Stimulated activated CD4-positive, alpha-beta T cell treated with anti-CD3 and anti-CD28 coated beads, Interleukin-15, amount 100 ng/mL, for 48 hours (primary cell): ENCODE results near the gene MSI2.
"Not testable (repeated sequence)": the region's sequence is repeated elsewhere in the genome, so short reads cannot be mapped to it uniquely, and the experiment has no call there.

ENCODE experiments used
- DNase-seq, 2 donors: peaks; one replicate each; pipeline ENCODE4 v3.0.0-alpha.2; 2020; ENCODE audit warnings: low read depth in 2 of 2

Gene MSI2

DNA sequence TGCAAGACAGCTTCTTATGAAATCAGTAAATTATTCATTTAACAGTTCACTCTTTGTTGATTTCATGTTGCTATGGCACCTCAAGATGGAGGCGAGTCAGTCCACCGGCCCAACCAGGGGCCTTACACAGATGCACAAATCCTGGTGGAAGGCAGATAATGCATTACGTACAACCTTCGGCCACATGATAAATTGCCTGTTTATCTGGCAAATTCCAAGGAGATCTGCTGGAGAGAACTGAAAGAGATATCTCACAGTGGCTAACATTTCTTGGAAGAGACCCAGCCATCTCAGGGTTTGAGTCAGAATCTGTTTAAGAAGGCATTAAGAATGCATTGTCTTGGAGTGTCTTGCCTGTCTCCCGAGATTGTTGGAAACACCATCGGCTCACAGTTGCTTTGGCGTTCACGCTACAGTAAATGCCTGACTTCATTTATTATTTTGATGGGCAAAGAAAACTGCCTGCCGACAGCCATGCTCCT lies 225.6 kb downstream of the MSI2 start:
- DNase-seq: no peak

DNA sequence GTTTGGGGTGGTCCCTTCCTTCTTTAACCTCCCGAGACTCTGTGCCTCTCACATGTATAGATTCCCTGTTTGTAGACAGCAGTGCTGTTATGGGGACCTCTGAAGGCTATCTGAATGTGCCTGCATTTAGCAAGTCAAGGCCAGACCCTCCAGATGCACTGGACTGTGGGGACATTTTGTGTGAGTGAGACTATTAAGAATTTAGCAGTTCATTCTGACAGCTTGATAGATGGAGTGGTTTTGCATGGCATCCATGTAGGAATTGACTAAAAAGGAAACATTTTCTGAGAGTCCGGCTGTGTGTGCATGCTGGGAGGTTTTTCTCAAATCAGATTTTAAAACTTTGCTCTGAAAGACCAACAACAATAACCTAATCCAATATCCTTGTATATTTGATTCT lies 226.3 kb downstream of the MSI2 start:
- DNase-seq: no peak

DNA sequence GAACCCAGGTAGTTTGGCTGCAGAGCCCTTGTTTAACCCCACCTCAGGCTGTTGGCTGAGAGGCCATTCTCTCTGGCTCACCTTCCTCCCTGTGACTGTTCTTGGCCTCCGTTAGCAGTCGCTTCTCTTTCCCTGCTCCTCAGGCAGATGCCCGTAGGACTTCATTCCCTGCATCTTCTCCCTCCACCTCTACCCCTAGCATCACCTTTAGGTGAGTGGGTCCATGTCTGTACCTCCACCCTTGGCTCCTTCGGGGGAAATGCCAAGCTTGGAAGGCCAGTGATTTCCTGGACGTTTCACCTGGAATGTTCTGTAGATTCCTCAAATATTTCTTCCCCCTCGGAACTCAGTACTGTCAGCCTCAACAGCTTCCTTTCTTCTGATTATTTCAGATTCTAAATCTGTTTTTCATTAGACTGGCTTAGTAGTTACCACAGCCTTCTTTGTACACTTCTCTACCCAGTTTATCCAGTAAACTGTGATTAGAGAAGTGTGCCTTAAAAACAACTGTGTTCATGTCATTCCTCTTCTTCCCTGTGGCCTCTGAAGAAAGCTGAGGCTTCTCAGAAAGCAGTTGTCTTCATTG lies 227.9 kb downstream of the MSI2 start:
- DNase-seq: no peak

DNA sequence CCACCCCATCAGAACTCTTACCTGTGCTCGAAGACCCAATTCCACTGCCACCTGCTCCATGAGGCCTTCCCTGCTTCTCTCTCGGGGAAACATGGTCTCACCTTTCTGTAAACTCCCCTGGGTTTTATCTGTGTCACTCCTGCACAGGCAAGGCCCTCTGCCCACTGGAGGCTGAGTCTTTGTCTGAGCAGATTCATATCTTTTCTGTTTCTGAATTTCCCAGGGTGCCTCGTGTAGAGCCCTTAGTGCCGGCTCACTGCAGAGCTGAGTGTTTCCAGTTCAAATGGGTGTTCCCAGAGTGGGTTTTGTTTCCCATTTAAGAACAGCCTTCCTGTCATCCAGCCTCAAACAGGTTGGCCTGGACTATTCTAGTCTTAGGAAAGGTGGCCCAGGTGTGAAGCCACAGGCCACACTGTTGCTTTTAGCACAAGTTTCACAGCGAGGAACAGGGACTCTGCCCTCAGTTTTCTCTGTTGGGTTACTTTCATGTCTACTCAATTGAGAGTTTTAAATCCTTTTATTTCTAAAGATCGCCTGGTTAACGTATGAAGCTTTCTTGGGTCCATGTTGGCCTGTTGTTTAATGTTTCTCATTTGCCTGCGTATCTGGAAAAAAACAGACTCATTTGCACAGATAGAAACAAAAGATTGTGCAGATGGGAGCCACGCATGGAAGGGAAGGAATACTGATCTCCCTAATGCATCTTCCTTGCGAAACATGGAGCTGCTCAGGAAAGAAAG lies 228.7 kb downstream of the MSI2 start:
- no peak for DNase-seq

DNA sequence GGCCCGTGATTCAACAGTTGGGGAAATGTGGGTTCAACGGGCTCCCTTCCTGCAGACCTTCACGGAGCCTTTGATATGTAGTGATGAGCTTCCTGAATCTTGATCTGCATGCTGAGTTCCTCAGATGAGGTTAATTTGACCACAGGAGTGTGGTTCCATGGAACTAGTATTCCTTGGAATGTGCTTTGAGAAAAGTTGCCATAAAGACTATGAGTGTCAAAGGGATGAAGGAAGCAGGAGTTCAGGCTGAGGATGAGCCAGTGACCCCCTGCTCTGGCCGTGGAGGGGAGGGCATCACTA lies 229.2 kb downstream of the MSI2 start:
- no peak for DNase-seq

DNA sequence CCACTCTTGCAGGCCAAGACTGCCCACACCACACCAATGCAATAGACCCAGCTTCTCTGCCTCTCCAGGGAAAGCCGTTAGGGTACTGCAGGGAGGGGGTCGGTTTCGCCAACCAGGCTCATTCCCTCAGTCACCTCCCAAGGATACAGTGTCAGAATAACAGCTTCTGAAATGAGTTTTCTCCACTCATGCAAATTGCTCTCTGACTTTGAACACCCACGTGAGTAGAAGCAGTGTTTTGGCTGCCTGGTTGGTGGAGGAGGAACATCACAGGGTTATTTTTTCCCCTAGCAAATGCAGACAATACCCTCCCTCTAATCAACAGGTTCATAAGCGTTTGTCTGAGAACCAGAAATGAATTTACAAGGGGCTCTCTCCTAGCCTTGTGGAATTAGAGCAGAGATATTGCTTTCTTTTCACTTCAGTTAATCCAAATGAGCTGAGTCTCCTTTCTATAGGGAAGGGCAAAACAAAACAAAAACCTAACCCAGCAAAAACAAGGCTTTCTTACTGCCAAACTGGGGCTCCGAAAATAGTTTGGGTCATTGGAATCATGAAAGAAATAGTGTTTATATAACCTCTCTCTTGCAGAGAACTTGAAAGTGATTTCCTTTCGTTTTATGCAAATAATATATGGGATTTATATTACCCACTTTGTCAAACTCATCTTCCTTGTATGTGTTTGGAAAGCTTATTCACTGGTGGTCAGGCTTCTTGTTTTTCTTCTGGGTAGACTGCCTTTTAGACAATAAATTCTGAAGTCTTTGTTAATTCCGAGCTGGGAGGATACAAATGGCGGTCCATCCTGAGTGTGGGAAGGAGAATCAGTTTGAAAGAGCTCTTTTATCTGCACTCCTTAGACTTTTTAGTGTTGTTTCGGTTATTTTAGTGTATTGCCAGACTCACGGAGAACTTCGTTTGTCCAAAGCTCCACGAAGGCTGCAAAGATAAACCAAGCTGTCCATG lies 229.9 kb downstream of the MSI2 start:
- DNase-seq: no peak

DNA sequence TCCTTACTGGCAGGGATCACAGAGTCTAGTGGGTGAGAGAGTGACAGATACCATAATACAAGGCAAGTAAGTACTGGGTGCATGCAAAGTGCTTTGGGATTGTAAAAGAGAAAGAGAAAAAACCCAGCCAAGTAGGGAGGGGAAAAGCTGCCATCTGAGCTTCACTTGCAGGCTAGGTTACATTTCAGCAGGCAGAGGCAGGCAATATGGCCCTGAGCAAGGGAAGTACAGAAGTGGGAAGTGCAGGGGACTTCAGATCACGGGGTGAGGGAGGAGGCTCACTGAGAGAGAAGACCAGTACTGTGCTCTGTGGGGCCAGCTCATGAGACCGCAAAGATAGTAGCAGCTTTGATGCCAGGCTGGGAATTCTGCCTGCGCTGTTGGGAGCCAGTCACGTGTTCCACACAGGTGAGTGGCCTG lies 230.6 kb downstream of the MSI2 start:
- DNase-seq: no peak

DNA sequence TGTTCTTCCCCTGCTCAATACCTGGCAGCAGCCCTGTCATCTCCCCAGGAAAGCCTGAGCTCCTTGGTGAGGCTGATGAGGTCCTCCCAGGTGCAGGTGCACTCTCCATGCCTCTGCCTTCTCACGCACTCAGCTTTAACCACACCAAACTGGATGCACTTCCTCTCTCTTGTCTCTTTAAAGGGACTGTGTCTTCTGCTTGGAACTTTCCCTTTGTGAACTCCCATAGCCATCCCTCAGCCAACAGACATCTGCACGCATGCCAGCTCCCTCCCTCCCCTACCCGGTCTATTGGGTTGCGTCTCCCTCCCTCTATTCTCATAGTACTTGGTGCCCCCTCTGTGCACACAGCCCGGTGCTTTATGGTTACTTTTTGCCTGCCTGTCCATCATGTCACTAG lies 231.2 kb downstream of the MSI2 start:
- no peak for DNase-seq

DNA sequence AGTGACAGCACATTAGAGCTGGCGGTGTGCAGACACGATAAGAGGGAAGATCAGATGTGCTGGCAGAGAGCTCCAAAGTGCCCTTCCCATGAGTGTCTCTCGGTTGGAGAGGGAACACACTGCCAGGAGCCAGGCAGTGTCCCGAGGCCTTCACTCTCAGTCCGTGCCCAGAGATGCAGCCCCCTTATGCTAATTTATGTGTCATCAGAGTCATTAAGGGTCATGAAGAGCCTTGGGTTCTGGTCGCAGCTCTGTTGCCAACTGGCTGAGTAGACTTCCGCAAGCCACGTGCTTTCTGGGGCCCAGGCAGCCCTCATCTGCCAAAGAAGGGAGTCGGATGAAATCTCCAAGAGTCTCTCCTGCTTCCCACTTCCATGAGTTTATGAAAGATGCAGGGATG lies 232.5 kb downstream of the MSI2 start:
- no peak for DNase-seq

DNA sequence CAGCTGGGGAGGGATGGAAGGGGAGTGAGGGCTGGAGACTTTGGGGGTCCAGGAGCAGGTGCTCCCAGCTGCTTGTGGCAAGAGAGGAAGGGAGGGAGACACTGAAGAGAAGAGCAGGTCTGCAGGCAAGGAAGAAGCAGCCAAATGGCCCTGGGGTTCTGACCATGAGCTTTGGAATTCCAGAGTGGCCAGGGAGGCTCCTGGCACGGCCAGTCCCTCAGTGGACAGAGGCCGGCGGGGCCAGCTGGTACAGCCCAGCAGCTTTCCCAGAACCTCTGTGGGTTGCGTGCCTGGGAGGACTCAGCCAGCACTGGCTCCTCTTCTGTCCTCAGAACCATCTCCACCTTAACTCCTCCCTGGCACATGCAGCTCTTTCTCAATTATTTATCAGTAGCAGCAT lies 233.0 kb downstream of the MSI2 start:
- no peak for DNase-seq

DNA sequence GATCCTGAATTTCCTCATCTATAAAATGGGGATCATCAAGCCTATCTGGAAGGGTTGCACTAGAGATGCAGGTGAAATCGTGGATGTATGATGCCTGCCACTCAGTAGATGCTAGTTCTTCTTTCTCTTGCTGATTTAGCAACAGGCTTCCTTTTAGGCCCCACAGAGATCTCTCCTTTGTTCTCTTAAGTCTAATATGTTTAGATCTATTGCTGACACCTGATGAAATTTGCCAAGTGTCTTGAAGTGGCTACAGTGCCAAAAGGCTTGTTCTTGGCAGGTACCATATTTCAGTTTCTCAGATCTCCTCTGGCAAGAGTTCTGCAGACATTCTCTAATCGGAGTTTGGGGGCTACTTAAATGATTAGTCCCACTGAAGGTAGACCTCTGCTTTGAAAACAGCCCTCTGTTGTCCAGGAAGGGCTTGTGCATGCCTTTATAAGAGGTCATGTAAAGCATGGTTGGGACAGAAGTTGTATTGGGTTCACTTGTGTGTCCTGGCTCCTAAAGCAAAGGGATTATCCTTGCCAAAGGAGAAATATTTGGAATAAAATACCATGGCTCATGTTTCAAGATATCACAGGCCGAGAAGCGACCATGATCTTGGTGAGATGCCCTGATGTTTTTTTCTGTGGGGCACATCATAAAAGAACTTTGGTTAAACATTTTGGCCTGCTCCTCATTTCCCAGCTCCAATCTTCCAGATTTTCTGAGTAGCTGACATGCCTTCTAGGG lies 234.0 kb downstream of the MSI2 start:
- no peak for DNase-seq

DNA sequence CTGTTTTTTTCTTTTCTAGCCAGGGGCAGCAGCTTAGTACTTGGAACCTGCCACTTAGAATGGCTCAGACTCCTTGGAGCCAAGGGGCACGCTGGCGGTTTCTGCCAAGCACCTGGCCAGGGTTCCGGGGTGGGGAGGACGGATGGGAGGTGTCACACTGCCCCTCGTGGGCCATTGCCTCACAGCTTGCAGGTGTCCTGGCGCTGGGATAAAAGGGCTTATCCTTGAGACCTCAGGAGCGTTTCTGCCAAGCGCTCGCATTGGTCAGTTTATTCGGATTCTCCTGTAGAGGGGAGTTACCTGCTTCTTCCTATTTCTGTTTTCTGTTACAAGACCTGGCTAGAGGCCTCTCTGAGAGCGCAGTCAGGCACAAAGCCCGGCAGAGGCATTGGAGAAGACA lies 234.6 kb downstream of the MSI2 start:
- no peak for DNase-seq

DNA sequence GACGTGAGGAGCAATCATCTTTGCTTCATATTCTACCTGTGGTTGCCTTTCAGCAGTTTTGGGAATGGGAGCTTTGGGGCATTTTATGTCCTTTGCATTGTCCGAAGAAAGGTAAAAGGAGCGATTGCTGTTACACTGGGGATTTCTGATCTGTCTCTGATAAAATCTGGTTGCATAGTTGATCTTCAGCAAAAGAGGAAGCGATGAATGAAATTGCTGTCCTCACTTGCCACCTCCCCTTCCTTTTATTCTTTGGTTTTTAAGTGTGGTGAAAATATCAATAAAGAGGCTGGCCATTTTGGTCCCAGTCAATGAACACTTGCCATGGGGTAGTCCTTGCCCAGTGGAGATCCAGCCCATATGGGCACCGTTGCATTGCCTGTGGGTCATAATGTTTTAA lies 236.8 kb downstream of the MSI2 start:
- no peak for DNase-seq

DNA sequence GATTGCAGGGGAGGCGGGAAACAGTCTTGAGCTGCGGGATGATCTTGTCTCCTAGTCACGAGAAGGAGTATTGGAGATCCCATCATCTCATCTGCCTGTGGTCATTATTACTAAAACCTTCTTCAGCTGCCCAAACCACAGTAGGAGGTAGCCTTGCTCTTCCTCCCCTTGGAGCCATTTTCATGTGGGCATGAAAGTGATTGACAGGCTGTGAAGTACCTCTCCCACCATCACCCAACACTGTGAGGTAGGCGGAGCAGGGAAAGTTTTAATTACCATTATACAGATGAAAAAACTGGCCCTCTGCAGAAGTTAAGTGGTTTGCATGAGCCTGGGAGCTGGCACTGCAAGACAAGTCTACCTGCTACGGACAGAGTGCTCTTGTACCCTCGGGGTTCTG lies 237.3 kb downstream of the MSI2 start:
- DNase-seq: no peak

DNA sequence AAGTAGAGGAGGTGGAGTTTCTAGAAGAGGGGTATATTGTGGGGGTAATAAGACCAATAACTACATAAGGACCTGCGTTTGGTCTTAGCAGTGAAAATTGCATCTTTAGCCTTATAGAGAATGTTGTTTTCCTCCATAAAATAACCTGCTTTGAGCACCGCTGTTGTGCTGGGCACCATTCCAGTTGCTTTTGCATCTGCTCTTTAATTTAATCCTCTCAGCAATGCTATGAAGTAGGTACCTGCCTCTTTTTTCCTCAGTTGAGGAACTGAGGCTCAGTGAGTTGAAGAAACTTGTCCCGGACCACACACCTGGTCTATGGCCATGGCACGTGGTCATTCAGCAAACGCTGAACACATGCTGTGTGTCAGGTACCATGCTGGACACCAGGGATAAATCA lies 238.1 kb downstream of the MSI2 start:
- DNase-seq: no peak

DNA sequence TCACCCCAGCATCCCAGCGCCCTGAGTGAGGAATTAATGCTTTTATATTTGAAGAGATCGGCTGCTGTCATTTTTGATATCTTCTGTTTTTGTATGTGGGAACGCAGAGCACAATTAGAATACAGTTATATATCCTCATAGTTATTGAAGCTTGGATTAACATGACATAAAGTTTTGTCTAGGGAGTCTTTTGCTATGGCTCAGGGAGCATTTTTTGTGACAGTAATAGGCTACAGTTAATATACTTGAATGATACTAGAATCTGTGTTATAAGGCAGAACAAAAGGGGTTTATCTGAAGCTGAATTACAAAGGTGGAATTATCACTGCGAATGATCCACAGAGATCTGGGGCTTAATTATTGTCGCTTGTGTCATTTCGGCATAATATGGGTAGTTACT lies 239.4 kb downstream of the MSI2 start:
- DNase-seq: no peak

DNA sequence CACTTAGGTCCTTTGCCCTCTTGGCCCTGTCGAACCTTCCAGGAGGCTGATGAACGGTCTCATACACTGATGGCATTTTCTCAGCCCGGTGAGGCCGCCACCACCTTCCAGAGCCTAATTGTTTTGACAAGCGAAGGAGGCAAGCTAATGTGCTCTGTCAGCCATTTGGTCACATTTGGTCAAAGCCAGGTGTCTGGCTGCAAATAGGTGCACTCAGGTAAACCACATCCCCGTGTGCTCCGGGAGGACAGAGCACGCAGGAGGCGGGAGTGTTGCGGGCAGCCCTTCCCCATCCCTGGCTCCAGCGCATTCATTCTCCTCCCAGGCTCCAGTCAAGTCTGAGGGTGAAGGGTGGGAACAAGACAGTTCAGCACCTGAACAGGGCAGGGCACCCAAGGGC lies 240.1 kb downstream of the MSI2 start:
- DNase-seq: no peak

DNA sequence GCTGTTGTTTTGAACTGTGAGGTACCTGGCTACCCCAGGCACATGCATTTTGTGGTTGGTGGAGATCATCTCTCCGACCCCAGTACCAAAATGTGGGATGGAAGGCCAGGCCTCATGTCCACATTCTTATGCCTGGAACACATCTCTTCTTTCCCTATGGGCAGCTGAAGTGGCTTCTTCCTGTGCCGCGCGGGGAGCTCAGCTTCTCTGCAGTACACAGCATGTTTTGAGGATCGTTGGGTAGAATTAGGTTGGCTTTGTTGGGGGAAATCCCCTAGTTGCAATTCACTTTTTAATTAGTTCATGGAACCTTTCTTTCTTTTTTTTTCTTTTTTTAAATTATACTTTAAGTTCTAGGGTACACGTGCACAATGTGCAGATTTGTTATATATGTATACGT lies 242.1 kb downstream of the MSI2 start:
- DNase-seq: no peak

DNA sequence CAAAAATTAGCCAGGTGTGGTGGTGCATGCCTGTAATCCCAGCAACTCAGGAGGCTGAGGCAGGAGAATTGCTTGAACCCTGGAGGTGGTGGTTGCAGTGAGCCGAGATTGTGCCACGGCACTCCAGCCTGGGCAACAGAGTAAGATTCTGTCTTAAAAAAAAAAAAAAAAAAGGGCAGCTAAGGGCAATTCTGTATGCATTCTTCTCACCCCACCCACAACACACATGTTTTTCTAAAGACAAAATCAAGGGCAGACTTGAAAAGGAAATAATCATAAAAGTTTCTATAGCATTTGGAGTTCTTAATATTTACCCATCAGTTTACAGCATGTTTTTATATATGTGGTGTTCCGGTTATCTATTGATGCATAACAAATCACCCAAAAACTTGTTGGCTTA lies 242.9 kb downstream of the MSI2 start:
- DNase-seq: not testable (repeated sequence)

DNA sequence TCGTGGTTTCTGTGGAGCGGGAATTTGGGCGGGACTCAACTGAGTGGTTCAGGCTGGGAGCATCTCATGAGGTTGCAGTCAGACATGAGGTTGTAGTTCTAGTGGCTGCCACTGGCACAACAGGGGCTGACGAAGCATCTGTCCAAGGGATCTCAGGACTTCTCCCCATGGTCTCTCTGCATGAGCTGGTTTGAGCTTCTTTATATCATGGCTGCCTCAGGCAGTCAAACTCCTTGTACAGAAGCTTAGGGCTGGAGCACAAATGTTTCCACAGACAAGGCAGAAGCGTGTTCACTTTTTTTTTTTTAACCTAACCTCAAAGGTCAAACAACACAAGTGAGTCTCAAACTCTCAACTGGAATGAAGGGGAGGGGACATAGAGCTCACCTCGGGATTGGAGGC lies 243.3 kb downstream of the MSI2 start:
- DNase-seq: no peak

DNA sequence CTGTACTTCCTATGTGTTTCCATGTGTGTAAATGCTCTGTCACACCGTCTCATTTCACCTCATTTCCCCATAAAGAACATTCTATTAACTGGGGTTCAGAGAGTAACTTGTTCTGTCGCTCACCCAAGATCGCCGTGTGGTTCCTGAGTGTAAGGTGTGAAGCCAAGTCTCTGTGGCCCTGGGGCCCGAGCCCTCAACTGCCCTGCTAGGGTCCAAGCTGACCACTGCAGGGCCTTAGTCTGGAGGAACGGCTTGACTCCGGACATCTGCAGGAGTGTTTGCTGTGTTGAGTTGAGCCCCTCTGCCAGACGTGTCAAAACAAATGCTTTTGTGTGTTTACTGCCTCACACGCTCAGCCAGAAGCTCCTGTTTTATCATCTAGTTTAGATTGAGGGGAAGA lies 244.7 kb downstream of the MSI2 start:
- DNase-seq: no peak

DNA sequence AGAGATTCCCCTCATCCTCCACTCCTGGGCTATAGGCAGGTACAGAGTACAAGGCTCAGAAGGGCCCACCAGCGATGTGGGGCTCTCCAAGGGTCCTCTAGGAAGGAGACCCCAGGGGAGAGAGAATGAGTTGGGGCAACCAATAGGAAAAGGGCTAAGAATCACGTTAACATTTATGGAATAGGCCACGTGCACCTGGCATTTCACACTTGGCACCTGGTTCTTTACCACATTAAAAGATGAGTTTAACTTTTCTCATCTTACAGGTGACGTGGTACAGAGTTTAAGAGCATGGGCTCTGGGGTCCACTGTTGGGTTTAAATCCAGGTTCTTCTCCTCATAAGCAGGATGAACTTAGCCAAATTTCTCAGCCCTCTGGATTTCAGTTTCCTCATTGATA lies 245.7 kb downstream of the MSI2 start:
- DNase-seq: no peak
